HK-2 (cell line): ENCODE data around the gene PRM1.

Experiments
- DNase-seq: peaks from one replicate; pipeline ENCODE4 v3.0.0-alpha.2; 2018; ENCODE audit not compliant: unreplicated experiment

The PRM1 gene

GRCh38 chr16:11273721-11274324 lies 7.3 kb downstream of the PRM1 start:
- no peak for DNase-seq

- peak; percentile 20 for DNase-seq
Measured at GRCh38 chr16:11272921-11273720, 8.0 kb downstream of the PRM1 start, which contains the start of gene PRM3. PRM3 (minus strand) TSS chr16:11273629; CDS start chr16:11273595, 34 bp downstream.

- DNase-seq, result no peak
Measured at GRCh38 chr16:11272484-11272883, 8.6 kb downstream of the PRM1 start.

- DNase-seq, result no peak
Measured at GRCh38 chr16:11271610-11272009, 9.5 kb downstream of the PRM1 start.

GRCh38 chr16:11270602-11271162 lies 10.4 kb downstream of the PRM1 start:
- no peak for DNase-seq

GRCh38 chr16:11268921-11269375 lies 12.2 kb downstream of the PRM1 start, which contains the start of gene TNP2:
TNP2 (minus strand) TSS chr16:11269325; CDS start chr16:11269262, 63 bp downstream.
- no peak for DNase-seq

- DNase-seq, result no peak
Measured at GRCh38 chr16:11265124-11265523, 16.0 kb downstream of the PRM1 start.

GRCh38 chr16:11264155-11264832 lies 16.8 kb downstream of the PRM1 start:
- no peak for DNase-seq

GRCh38 chr16:11263737-11264136 lies 17.4 kb downstream of the PRM1 start:
- no peak for DNase-seq

- DNase-seq, result no peak
Measured at GRCh38 chr16:11262915-11263314, 18.2 kb downstream of the PRM1 start.

- no peak for DNase-seq
Measured at GRCh38 chr16:11260596-11260966, 20.5 kb downstream of the PRM1 start.

GRCh38 chr16:11259655-11260595 lies 21.2 kb downstream of the PRM1 start:
- no peak for DNase-seq

- no peak for DNase-seq
Measured at GRCh38 chr16:11258553-11259492, 22.3 kb downstream of the PRM1 start.

- DNase-seq, result peak; percentile 55
Measured at GRCh38 chr16:11257131-11257938, 23.8 kb downstream of the PRM1 start.

- DNase-seq, result peak; percentile 55
Measured at GRCh38 chr16:11256661-11257130, 24.4 kb downstream of the PRM1 start.

- peak; percentile 75 for DNase-seq
Measured at GRCh38 chr16:11255737-11256660, 25.1 kb downstream of the PRM1 start, which contains the start of gene SOCS1. SOCS1 (minus strand) TSS chr16:11256204; CDS start chr16:11255478, 726 bp downstream.

GRCh38 chr16:11254913-11255736 lies 26.0 kb downstream of the PRM1 start:
- DNase-seq, result no peak
